CD4-positive, alpha-beta T cell treated with Interferon alpha-2 for 1 hour (primary cell): ENCODE results near the gene POM121L12.

Source experiments
- DNase-seq, 2 donors: peaks; one replicate each; pipeline ENCODE4 v3.0.0-alpha.2; 2020 to 2022

POM121L12 gene

GRCh38 chr7:53035499-53036412 is at the start of gene POM121L12:
TSS of gene POM121L12 (plus strand) at chr7:53035633. CDS start at chr7:53035672, 39 bp downstream.
- DNase-seq, result no peak

- DNase-seq, result no peak
Measured at GRCh38 chr7:52992001-52992400, 43.4 kb upstream of the POM121L12 start.

- no peak for DNase-seq
Measured at GRCh38 chr7:52992479-52993162, 42.8 kb upstream of the POM121L12 start.

- DNase-seq, result no peak
Measured at GRCh38 chr7:52995676-52996075, 39.8 kb upstream of the POM121L12 start.

GRCh38 chr7:53001221-53001620 is 34.2 kb upstream of the POM121L12 start:
- DNase-seq, result no peak

GRCh38 chr7:53002389-53002788 is 33.0 kb upstream of the POM121L12 start:
- no peak for DNase-seq

GRCh38 chr7:53003653-53004445 is 31.6 kb upstream of the POM121L12 start:
- no peak for DNase-seq

GRCh38 chr7:53013925-53014324 is 21.5 kb upstream of the POM121L12 start:
- DNase-seq, result no peak

GRCh38 chr7:53015463-53015862 is 20.0 kb upstream of the POM121L12 start:
- DNase-seq, result no peak

GRCh38 chr7:53022893-53023292 is 12.5 kb upstream of the POM121L12 start:
- no peak for DNase-seq

GRCh38 chr7:53048638-53049037 is 13.2 kb downstream of the POM121L12 start:
- no peak for DNase-seq

- no peak for DNase-seq
Measured at GRCh38 chr7:53050433-53050832, 15.0 kb downstream of the POM121L12 start.

GRCh38 chr7:53059591-53059990 is 24.2 kb downstream of the POM121L12 start:
- DNase-seq, result no peak

GRCh38 chr7:53060066-53060465 is 24.6 kb downstream of the POM121L12 start:
- no peak for DNase-seq

GRCh38 chr7:53062796-53063195 is 27.4 kb downstream of the POM121L12 start:
- DNase-seq, result no peak

- no peak for DNase-seq
Measured at GRCh38 chr7:53068673-53069072, 33.2 kb downstream of the POM121L12 start.

- DNase-seq, result no peak
Measured at GRCh38 chr7:53070883-53071282, 35.5 kb downstream of the POM121L12 start.
